ENCODE measurements around the gene FRAS1.

The FRAS1 gene

DNA sequence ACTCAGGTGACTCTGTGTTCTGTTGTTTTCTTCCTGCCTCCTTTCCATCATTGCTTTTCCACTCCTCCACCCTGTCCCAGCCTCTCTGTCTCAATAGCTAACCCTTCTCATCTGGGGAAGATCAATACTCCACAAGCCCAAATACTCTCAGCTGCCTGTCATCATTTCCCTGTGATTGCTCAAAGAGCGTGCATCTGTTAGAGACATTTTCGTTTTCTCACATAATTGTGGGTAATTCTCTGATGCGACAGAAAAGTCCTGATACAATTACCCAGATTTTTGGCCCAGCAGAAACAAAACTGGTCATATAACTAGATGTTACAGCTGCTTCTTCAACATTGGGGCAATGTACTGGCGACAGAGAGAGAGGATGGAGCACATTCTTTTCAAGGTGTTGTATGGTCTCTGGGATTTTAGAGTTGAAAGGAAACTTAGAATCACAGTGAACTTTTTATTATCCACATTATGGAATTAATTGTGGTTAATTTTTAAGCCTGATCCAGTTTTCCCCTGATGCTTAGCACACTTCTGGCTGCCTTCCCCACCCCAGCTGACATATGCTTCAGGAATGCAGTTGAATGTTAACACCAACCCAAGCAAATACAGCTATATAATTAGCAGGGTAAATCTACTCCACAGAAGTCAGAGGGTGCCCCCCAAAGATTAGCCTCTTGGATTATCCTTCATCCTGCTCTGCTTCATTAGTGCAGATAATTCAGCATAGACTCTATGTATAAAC is 323.0 kb downstream of the FRAS1 start:
- no peak overlapping the region for H3K4me3 ChIP-seq
- H3K27ac ChIP-seq: no peak overlapping the region

DNA sequence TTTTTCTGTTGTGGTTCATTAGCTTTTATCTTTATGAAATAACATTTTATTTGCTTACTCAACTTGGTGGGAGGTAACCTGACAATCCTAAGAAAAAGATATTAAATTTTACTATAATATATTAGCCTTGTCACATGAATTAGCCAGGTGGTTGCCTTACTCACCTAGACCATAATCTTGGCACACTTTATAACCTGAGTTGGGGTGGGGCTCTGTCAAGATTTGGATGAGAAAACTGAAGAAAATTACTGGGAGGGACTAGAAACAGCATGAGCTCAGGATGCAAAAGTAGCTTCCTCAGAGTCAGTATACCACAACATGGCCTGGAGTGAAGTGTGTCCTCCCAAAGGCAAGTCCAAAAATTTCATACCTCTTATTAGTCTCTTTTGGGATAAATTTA is 329.6 kb downstream of the FRAS1 start:
- H3K4me3 ChIP-seq: no peak overlapping the region
- H3K27ac ChIP-seq: no peak overlapping the region

DNA sequence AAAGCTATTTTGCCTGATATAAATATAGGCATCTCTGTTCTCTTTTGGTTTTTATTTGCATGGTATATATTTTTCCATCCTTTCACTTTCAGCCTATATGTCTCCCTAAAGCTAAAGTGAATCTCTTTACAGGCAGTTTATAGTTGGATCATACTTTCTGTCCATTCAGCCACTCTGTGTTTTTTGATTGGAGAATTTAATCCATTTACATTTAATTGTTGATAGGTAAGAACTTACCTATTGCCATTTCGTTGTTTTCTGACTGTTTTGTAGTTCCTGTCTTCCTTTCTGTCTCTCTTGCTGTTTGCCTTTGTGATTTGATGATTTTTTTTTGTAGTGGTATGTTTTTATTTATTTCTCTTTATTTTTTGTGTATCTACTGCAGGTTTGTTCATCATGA is 338.5 kb downstream of the FRAS1 start:
- H3K27ac ChIP-seq: no peak overlapping the region
- no peak overlapping the region for H3K4me3 ChIP-seq

DNA sequence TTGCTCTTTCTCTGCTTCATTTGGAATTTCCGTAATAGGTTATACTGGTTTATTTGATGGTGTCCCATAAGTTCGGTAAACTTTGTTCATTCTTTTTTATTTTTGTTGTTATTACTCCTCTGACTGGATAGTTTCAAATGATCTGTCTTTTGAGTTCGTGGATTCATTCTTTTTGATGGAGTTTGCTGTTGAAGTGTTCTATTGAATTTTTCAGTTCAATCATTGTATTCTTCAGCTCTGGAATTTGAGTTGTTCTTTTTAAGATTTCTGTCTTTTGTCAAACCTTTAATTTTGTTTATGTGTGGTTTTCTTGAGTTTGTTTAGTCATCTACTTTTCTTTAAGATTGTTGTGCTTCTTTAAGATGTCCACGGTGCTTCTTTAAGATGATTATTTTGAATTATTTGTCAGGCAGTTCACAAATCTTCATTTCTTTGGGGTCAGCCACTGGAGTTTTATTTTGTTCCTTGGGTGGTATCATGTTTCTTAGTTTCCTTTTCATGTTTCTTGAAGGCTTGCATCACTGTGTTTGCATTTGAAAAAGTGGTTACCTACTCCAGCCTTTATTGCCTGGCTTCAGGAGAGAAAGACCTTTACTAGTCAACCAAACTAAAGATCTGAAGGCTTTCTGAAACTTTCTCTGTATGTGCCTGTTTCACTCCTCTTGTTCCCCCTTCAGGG is 339.6 kb downstream of the FRAS1 start:
- H3K4me3 ChIP-seq: no peak overlapping the region
- H3K27ac ChIP-seq: no peak overlapping the region

DNA sequence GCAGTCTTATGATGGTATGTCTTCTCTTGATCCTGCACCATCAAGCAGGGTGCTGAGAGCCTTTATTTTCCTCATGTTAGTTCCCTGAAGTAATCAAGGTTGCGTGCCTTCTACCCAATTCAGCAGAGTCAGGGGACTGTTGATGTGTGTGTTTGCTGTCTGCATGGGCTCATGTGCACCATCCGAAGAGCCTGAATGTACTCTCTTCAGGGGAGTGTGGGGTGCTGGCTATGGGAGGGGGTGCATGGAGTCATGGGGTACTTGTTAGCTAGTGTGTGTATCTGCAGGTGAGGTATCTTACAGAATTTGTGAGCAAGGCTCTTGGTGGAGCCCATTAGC is 340.1 kb downstream of the FRAS1 start:
- no peak overlapping the region for H3K4me3 ChIP-seq
- no peak overlapping the region for H3K27ac ChIP-seq

DNA sequence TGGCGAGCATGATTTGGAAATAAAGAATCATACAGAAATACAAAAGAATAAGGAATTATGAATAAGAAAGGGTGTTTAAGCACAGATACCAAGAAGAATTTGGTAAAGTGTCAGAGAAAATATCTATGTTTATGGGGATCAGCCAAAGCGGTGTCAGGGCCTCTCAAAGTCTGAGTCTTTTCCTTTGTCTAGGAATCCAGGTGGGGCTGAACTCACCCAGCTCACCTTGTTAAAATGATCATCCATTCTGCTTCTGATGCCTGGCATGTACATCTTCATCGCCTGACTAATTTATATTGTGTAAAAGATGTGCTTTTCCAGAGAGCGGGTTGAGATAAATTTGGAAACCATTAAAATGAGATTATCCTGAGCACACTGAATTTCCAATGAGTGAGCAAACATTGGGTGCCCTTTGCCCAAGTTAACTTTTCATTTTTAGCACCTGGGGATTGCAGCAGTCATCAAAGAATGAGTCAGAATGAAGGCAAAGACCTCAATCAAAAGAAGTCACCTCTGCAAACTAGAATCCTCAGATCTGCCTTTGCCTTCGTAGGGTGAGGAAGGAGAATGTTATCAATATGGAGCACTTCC is 352.6 kb downstream of the FRAS1 start:
- Histone ChIP-seq H3K27ac (no peak overlapping the region), H3K4me3 (no peak overlapping the region)

DNA sequence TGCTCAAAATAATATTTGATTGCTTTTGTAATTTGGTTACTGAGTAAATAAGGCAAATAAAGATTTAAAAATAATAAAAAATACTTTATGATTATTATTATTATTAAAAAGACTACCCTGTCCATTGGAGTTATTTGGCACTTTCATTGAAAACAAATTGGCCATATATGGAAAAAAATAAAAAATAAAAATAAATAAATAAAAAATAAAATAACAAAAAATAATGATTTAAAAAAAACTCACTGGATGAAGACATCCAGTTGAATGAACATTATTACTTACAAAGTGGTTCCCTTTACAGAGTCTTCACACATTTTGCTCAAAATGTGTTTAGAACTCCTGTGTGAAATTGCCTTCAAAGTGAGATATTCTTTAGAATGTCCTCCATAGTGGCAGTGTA is 353.1 kb downstream of the FRAS1 start:
- Histone ChIP-seq H3K27ac (no peak overlapping the region), H3K4me3 (no peak overlapping the region)

DNA sequence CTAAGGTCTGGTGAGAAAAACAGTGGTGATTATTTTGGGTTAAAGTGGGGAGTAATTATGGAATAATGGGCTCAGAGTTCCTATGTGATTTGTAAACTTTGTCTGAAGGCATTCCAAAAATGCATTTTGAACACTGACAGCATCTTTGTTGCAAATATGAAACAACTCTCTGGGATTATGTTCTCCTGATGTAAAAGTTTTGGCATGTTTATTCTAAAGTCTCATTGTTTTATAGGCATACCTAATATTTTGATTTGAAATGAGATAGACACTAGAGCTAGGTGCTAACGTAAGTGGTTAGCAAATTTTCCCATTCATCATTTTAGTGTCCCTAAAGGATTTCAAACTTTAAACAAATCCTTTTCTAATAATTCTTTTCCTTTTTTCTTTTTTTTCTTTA is 353.6 kb downstream of the FRAS1 start:
- no peak overlapping the region for H3K27ac ChIP-seq
- H3K4me3 ChIP-seq: no peak overlapping the region

DNA sequence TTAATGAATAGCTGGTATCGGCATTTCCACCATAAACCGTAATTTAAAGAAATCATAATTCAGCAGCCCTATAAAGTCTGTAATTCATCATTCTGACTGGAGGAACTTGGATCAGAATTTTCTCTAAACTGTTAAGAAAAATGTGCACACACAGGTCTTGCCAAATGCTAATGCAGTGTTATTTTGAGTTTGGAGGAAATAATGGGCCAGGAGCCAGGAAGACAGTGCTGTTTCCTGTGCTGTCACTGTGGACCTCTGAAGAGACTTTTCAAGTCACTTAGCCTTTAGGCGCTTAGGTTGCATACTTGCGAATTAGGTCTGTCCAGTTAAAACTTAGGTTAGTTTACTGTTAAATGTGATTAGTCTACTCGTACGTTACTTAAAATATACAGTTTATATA is 357.0 kb downstream of the FRAS1 start:
- Histone ChIP-seq H3K27ac (no peak overlapping the region), H3K4me3 (no peak overlapping the region)

DNA sequence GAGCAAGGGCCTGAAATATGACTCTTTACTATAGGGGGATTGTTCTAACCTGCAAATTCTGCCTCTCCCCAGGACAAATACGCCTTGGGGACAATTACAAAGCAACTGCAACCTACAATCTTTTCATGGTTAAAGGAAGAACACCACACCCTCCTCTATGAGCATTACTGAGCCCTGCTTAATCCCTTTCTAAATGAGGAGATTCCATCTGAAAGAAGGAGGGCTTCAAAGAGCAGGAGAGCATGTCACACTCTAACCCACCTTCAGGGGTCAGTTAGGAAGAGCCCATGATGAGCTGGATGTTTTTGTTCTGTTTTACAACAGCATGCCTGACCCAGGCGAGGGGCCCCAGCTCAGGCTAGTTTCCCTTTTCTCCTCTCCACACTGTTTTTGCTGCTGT is 360.5 kb downstream of the FRAS1 start:
- H3K27ac ChIP-seq: no peak overlapping the region
- no peak overlapping the region for H3K4me3 ChIP-seq

DNA sequence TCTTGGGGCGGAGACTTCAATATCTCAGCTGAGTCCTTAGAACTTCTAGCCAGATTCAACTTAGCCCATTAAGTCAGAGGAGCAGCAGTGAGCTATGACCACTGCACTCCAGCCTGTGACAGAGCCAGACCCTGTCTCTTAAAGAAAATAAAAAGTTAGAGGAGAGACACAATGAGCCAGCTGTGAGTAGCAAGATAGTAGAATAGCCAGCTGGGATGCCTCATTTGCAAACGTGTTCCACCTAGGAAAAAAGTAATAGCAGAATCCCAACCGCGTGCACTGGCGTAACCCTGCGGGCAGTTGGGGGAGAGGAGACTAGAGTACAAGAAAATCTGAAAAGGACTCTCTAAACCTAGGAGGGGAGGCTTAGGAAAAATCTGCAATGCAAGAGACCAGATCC is 361.3 kb downstream of the FRAS1 start:
- no peak overlapping the region for H3K27ac ChIP-seq
- H3K4me3 ChIP-seq: no peak overlapping the region

DNA sequence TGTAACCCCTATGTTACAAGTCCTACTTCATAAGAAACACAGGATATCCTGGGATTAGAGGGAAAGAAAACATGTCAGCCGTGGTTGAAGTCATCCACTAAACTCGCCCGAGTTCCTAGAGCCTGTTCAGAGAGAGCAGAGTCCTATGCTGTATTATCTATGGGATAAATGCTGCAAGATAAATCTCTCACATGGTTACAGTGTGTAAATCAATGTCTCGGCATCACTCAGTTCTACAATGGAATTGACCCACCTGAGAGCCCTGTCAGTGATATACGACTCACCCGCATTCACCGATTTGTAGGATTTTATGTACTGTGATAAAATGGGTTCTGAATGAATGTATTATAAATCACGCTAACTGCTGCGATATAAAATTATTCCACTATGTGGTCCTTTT is 366.7 kb downstream of the FRAS1 start:
- no peak overlapping the region for H3K4me3 ChIP-seq
- no peak overlapping the region for H3K27ac ChIP-seq

DNA sequence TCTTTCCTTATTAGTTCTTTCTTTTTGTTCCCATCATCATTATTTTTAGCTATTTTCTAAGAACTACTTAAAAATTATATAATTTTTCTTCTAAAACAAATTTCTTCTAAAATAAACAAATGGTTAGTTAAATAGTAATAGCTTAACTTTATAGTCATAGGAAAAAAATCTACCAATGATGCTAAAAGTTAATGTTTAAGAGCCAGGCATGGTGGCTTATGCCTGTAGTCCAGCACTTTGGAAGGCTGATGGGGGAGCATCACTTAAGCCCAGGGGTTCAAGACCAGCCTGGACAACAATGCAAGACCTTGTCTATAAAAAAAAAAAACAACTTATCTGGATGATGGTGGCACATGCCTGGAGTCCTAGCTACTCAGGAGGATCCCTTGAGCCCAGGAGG is 367.3 kb downstream of the FRAS1 start:
- H3K4me3 ChIP-seq: no peak overlapping the region
- no peak overlapping the region for H3K27ac ChIP-seq

DNA sequence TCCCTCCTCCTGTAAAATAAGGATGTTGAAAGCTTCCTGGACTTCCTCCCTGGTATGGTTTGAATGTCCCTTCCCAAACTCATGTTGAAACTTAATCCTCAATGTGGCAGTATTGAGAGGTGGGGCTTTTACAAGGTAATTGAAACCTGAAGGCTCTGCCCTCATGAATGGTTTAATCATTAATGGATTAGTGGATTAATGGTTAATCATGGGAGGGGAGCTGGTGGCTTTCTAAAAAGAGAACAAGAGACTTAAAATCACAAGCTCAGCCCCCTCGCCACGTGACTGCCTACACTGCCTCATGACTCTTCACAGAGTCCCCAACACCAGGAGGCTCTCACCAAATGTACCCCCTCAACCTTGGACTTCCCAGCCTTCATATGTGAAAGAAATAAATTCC is 369.8 kb downstream of the FRAS1 start:
- H3K27ac ChIP-seq: no peak overlapping the region
- no peak overlapping the region for H3K4me3 ChIP-seq

DNA sequence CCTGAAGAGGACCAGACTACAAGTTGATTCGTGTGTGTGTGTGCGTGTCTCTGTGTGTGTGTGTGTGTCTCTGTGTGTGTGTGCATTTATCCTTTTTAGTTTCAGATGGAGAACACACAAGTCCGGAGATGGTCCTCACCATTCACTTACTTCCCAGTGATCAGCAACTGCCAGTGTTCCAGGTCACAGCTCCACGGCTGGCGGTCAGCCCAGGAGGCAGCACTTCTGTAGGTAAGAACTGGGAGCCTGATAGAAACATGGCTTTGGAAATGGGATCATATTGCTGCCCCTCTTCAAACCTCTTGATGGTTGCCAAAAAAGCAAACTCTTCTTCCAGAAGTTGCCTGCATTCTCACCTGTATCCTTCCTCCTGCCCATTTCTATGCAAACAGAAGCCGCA is 371.9 kb downstream of the FRAS1 start:
- Histone ChIP-seq H3K4me3 (no peak overlapping the region), H3K27ac (no peak overlapping the region)

DNA sequence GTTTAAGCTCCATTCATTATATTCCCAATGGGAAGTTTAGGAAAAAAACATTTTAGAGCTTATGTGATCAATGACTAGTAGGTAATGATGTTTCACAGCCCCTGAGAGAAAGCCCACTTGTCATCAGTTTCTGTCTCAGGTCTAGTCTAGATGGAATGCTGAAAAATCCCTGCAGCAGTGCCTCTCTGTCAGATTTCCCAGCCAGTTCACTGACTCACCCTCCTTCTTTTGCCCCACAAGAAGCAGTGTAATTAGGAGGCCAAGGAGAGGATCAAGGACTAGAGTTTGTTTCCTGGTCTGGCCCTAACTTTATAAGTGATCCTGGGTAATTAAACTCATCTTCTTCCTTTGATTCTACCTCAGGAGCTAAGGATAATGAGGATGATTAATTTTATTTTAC is 375.8 kb downstream of the FRAS1 start:
- peak overlapping the region in 1 of 21 experiments; percentile 72 for H3K27ac ChIP-seq
- no peak overlapping the region for H3K4me3 ChIP-seq

DNA sequence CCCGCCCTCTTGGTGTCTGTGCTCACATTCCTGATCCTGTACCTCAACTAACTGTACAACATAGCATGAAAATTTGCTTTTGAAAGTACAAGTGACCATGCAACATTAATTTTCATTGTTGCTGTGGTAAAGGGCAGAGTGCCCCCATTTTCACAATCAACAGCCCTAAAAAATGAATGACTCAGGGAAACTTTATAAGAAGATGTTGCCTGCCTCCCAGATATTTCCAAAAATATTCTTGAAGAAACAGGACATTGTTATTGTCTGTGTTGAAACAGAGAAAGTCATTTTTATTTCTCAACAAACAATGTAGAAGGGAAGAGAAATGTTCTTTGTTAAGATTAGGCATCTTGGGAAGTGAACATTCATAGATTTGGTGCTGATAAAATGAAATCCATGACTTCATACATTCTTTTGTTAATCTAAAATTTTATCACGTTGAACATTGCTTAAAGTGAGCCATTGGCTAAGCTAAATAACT is 380.5 kb downstream of the FRAS1 start:
- H3K27ac ChIP-seq: peak overlapping the region in 1 of 21 experiments; percentile 8
- H3K4me3 ChIP-seq: no peak overlapping the region

DNA sequence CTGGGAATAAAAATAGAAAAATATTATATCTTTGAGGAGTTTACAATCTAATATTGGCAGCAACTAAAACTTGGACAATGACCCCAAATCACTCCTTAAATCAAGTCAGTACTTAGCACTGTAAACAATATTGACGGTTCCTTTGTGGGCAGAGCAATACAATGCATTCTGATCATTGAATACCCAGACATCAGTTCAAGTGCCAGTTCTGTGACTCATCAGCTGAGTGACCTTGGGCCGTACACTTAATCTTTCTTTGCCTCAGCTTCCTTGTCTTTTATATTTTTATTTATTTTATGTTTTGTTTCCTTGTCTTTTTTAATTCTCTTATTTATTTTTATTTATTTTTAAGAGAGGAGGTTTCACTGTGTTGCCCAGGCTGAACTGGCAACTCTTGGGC is 382.2 kb downstream of the FRAS1 start:
- no peak overlapping the region for H3K4me3 ChIP-seq
- H3K27ac ChIP-seq: no peak overlapping the region

DNA sequence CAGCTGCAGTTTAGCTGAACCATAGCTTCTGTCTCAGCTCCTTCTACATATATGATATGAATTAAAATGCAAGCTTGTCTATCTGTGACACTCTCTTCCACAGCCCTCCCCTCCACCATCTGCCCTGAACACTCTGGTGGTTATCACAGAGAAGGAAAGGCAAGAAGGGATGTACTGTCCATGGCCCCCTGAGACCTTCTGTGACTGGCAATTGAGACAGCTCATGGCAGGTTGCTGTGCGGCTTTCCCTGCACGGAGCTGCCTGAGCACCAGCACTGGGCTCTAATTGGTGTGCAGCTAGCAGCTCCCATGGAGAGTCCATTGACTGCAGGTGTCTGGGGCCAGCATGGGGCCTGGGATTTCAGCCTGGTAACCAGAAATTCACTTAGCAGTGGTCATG is 384.6 kb downstream of the FRAS1 start:
- H3K4me3 ChIP-seq: no peak overlapping the region
- H3K27ac ChIP-seq: no peak overlapping the region

DNA sequence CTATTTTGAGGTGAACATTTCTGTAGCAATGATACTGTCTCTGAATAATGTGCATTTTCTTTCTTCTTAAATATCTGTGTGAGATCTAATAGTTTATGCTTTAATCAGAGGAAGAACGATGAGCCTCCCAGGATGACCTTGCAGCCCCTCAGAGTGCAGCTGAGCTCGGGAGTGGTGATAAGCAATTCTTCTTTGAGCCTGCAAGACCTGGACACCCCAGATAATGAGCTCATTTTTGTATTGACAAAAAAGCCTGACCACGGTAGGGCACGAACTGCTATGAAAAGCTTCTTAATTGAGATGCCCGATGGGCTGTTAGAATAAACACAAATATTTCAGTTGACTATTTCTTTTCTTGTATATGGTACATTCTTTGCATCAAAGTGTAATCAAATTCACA is 389.5 kb downstream of the FRAS1 start:
- H3K4me3 ChIP-seq: no peak overlapping the region
- no peak overlapping the region for H3K27ac ChIP-seq

DNA sequence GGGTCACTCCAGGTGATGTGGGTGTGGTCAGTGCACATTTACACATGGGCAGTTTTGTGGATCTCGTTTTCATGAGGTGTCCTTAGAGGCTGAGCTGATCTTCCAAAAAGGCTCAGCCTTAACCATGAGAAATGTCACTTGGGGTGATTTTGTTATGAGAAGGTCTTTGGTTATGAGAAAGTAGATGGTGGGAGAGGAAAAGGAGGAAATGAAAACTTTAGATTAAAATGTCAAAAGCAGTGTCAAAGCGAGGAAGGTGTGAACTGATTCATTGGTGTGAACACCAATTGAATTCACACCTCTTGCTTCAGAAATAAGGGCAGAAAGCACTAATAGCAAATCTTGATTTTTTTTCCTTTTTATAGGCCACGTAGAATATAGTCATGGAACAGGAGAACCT is 394.3 kb downstream of the FRAS1 start:
- Histone ChIP-seq H3K27ac (no peak overlapping the region), H3K4me3 (no peak overlapping the region)
